OCI-LY3 (cell line): ENCODE results near the gene KRTAP19-1.

Source experiments
- EZH2phosphoT487 ChIP-seq: fragments of 200-600 bp; shearing (Covaris generic); IDR thresholded peaks from 2 replicates; pipeline ENCODE4 v1.6.1; 2018; ENCODE audit warnings: antibody characterized with exemption, mixed run types, low read depth
- TF ChIP-seq, protein P1 (sequence below): fragments of 200-600, 300-600 bp; sonication (generic); IDR thresholded peaks from 2 replicates; pipeline ENCODE4 v1.5.1; 2014; ENCODE audit warnings: antibody characterized with exemption, low read length, low read depth

DNA sequence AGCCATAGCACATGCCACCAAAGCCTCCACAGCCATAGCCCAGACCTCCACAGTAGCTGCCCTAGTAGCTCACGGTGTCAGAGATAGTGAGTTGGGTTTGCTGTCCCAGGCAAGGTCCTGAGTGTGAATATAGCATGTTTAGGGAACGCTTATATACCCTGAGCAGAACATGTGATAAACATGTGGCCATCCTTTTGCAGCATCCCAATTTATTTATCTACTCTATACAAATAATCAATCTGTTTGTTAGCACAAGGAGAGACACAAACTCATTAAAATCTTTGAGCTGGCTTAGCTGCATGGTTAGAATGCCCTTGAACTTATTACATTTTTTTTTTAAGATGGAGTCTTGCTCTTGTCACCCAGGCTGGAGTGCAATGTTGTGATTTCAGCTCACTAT is 7.2 kb upstream of the KRTAP19-1 start, which contains the start of gene KRTAP19-2:
- TF ChIP-seq, protein P1, sequence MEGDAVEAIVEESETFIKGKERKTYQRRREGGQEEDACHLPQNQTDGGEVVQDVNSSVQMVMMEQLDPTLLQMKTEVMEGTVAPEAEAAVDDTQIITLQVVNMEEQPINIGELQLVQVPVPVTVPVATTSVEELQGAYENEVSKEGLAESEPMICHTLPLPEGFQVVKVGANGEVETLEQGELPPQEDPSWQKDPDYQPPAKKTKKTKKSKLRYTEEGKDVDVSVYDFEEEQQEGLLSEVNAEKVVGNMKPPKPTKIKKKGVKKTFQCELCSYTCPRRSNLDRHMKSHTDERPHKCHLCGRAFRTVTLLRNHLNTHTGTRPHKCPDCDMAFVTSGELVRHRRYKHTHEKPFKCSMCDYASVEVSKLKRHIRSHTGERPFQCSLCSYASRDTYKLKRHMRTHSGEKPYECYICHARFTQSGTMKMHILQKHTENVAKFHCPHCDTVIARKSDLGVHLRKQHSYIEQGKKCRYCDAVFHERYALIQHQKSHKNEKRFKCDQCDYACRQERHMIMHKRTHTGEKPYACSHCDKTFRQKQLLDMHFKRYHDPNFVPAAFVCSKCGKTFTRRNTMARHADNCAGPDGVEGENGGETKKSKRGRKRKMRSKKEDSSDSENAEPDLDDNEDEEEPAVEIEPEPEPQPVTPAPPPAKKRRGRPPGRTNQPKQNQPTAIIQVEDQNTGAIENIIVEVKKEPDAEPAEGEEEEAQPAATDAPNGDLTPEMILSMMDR = no peak
- no peak for TF ChIP-seq EZH2phosphoT487
